K562 (cell line): ENCODE results near the gene SYTL4.

Source experiments
- ATF3 ChIP-seq, 2 experiments: fragments of 450-650 bp in 1 of 2; sonication (generic) in 1 of 2; formaldehyde crosslinking in 1 of 2; IDR thresholded peaks in 1 of 2; conservative IDR thresholded peaks in 1 of 2; 2 replicates each; pipeline versions ENCODE4 v1.6.1 to v1.8.1; 2016 to 2023; ENCODE audit warnings: mild to moderate bottlenecking in 2 of 2, moderate library complexity in 2 of 2, inconsistent platforms in 1 of 2, missing genetic modification reagents in 1 of 2
- CBX3 ChIP-seq, 2 experiments: IDR thresholded peaks; 1 replicate in 1 of 2; 2 replicates in 1 of 2; pipeline ENCODE4 v1.6.1; 2012; ENCODE audit warnings: inconsistent platforms in 2 of 2, low read length in 2 of 2, borderline replicate concordance in 1 of 2, control low read depth in 1 of 2
- CTCF ChIP-seq, 3 experiments: IDR thresholded peaks in 2 of 3; conservative IDR thresholded peaks in 1 of 3; 2 replicates each; pipeline ENCODE4 v1.5.1; 2011 to 2012; ENCODE audit warnings: low read length in 3 of 3, mild to moderate bottlenecking in 3 of 3, control low read depth in 2 of 3, improper control_type of control experiment in 1 of 3, inconsistent platforms in 1 of 3, low read depth in 1 of 3, mixed read lengths in 1 of 3, moderate library complexity in 1 of 3; ENCODE audit not compliant: insufficient read depth in 2 of 3
- E2F1 ChIP-seq: sonication (generic); formaldehyde crosslinking; IDR thresholded peaks from 2 replicates; pipeline ENCODE4 v1.8.1; 2023; ENCODE audit warnings: mild to moderate bottlenecking, missing genetic modification reagents, moderate library complexity
- HIVEP1 ChIP-seq: fragments of 250-450 bp; sonication (Bioruptor Pico); IDR thresholded peaks from 2 replicates; pipeline ENCODE4 v1.4.0; 2020; ENCODE audit warnings: mild to moderate bottlenecking
- KLF10 ChIP-seq: fragments of 250-450 bp; sonication (Bioruptor Pico); IDR thresholded peaks from 2 replicates; pipeline ENCODE4 v1.6.1; 2021; ENCODE audit warnings: matching md5 sums
- NCOA2 ChIP-seq, 2 experiments: fragments of 450-650 bp; IDR thresholded peaks; 2 replicates each; pipeline ENCODE4 v1.6.1; 2018; ENCODE audit warnings: mild to moderate bottlenecking in 2 of 2, moderate library complexity in 1 of 2; ENCODE audit not compliant: partially characterized antibody in 2 of 2
- POLR2A ChIP-seq: fragments of 450-650 bp; conservative IDR thresholded peaks from 2 replicates; pipeline ENCODE4 v1.6.1; 2016
- PTBP1 ChIP-seq: fragments of 200-400 bp; formaldehyde crosslinking; IDR thresholded peaks from 2 replicates; pipeline ENCODE4 v1.6.1; 2017; ENCODE audit warnings: low read depth, low read length
- SAFB ChIP-seq: fragments of 200-400 bp; formaldehyde crosslinking; IDR thresholded peaks from 2 replicates; pipeline ENCODE4 v1.6.1; 2017; ENCODE audit warnings: low read depth, low read length, borderline replicate concordance
- TCF7 ChIP-seq: sonication (generic); IDR thresholded peaks from 2 replicates; pipeline ENCODE4 v1.6.1; 2016; ENCODE audit warnings: antibody characterized with exemption, borderline replicate concordance
- ZNF384 ChIP-seq: IDR thresholded peaks from 2 replicates; pipeline ENCODE4 v1.6.1; 2012; ENCODE audit warnings: low read depth, low read length, improper control_type of control experiment

- TF ChIP-seq CBX3 (IDR thresholded peaks at IDR 0.05; ENCODE audit: borderline replicate concordance in 1 of 2, low read length in 2 of 2) = no peak
- TF ChIP-seq CTCF (IDR thresholded peaks at IDR 0.05 in 2 of 3, conservative IDR thresholded peaks at IDR 0.05 in 1 of 3; ENCODE audit: insufficient read depth in 2 of 3, low read depth in 1 of 3, low read length in 3 of 3) = peak in 1 of 3 experiments; percentile 21; a peak in 1 of 6 replicates
- TF ChIP-seq TCF7 = no peak
- no peak for TF ChIP-seq POLR2A
- TF ChIP-seq ZNF384 = no peak
- no peak for TF ChIP-seq SAFB
- TF ChIP-seq ATF3 (IDR thresholded peaks at IDR 0.05) = no peak
- TF ChIP-seq ATF3 (CRISPR knock-in tag; conservative IDR thresholded peaks at IDR 0.05) = no peak
- TF ChIP-seq E2F1 (CRISPR knock-in tag) = no peak
- TF ChIP-seq NCOA2 (IDR thresholded peaks at IDR 0.05; ENCODE audit: partially characterized antibody in 2 of 2) = no peak
- no peak for TF ChIP-seq HIVEP1 (CRISPR knock-in tag)
- TF ChIP-seq PTBP1 = no peak
- TF ChIP-seq KLF10 (CRISPR knock-in tag) = no peak
Observed at GRCh38 chrX:100731441-100732281, at the start of gene SYTL4.
